Fibroblast of the conjunctiva (primary cell): ENCODE results near the gene ARAP3.
"Not testable (repeated sequence)": the region's sequence is repeated elsewhere in the genome, so short reads cannot be mapped to it uniquely, and the experiment has no call there.

ENCODE experiments used
- DNase-seq: peaks from one replicate; pipeline ENCODE4 v3.0.0-alpha.2; 2010; ENCODE audit warnings: low read depth

The ARAP3 gene

GRCh38 chr5:141613344-141613743, 68.7 kb downstream of the ARAP3 start:
- no peak for DNase-seq

GRCh38 chr5:141611289-141611688, 70.7 kb downstream of the ARAP3 start:
- no peak for DNase-seq

DNA sequence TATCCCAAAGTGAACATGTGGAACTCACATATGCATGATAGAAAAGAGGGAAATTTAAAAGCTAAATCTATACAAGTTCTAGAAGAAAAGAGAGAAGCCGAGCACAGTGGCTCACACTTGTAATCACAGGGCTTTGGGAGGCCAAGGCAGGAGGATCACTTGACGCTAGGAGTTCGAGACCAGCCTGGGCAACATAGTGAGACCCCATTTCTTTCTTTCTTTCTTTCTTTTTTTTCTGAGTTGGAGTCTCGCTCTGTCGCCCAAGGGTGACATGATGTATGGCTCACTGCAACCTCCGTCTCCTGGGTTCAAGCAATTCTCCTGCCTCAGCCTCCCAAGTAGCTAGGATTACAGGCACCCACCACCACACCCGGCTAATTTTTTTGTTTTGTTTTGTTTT, 72.1 kb downstream of the ARAP3 start:
- not testable (repeated sequence) for DNase-seq

- DNase-seq: no peak
Measured at GRCh38 chr5:141609044-141609443, 73.0 kb downstream of the ARAP3 start.

DNA sequence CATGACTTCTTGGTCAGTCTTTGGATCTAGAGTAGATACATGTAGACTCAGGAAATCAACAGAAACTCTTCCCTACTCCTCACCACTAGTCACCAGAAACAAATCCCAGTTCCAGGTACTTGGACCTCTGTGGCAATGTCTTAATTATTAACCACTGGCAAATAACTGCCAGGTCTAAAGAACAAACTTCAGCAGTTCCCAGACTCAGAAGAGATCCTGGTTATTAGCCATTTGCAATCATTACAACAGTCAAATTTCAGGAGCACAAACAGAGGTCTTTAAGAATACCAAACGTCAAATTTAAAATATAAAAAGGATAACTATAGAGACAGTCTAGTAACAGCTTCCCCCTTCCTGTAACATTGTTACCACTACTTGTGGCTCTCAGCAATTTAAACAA, 73.5 kb downstream of the ARAP3 start:
- no peak for DNase-seq

DNA sequence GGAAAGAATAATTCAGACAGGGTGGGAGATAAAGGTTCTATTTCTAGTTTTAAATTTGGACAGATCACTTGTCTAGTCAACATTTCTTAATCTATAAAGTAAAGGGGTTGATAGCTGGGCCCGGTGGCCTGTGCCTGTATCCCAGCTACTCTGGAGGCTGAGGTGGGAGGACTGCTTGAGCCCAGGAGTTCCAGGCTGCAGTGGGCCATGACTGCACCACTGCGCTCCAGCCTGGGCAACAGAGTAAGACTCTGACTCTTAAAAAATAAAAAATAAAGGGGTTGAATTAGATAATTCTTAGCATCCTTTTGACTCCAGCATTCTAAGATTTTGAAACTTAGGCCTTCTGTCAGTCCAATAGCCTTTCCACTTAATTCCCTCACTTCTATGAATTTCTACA, 74.0 kb downstream of the ARAP3 start:
- DNase-seq: no peak

GRCh38 chr5:141605523-141606277, 76.3 kb downstream of the ARAP3 start:
- no peak for DNase-seq

GRCh38 chr5:141603923-141604717, 77.9 kb downstream of the ARAP3 start:
- DNase-seq: peak; percentile 93
